Astrocyte (in vitro differentiated cells and primary cell): ENCODE measurements around the gene RFX8. TPM values are rescaled to one million over a fixed set of nuclear protein-coding genes. Genes with fewer than 3 reads are reported as not detected.

ENCODE experiments used
- DNase-seq: peaks from one replicate; pipeline ENCODE4 v3.0.0-alpha.2; 2010; ENCODE audit warnings: low read depth
- FAIRE-seq: peaks from 2 replicates; lab custom pipeline; 2011; peaks lifted over from hg19 to GRCh38; lab: Jason Lieb, UNC
- H2AFZ ChIP-seq: 2 replicates; pipeline ENCODE4 v1.6.0; 2012; ENCODE audit warnings: low read depth, low read length, inconsistent platforms
- H3K27ac ChIP-seq: 2 replicates; pipeline ENCODE4 v1.5.1; 2011; ENCODE audit warnings: low read depth, low read length, inconsistent platforms
- H3K27me3 ChIP-seq: 2 replicates; pipeline ENCODE4 v1.6.0; 2011; ENCODE audit warnings: low read length, inconsistent platforms; ENCODE audit not compliant: insufficient read depth
- H3K36me3 ChIP-seq: 2 replicates; pipeline ENCODE4 v1.5.1; 2011; ENCODE audit warnings: low read length, inconsistent platforms; ENCODE audit not compliant: insufficient read depth
- H3K4me1 ChIP-seq: 2 replicates; pipeline ENCODE4 v1.5.1; 2011; ENCODE audit warnings: low read length, inconsistent platforms; ENCODE audit not compliant: insufficient read depth
- H3K4me2 ChIP-seq: 2 replicates; pipeline ENCODE4 v1.6.0; 2012; ENCODE audit warnings: low read length, inconsistent platforms
- H3K4me3 ChIP-seq: 2 replicates; pipeline ENCODE4 v1.5.1; 2011; ENCODE audit warnings: low read depth, mild to moderate bottlenecking, low read length, inconsistent platforms; ENCODE audit not compliant: insufficient read depth
- H3K79me2 ChIP-seq: 2 replicates; pipeline ENCODE4 v1.6.0; 2012; ENCODE audit warnings: mild to moderate bottlenecking, low read length, inconsistent platforms; ENCODE audit not compliant: insufficient read depth
- H3K9ac ChIP-seq: 2 replicates; pipeline ENCODE4 v1.6.0; 2012; ENCODE audit warnings: mild to moderate bottlenecking, low read length, inconsistent platforms
- H3K9me3 ChIP-seq: 2 replicates; pipeline ENCODE4 v1.5.1; 2012; ENCODE audit warnings: low read depth, mild to moderate bottlenecking, low read length, inconsistent platforms; ENCODE audit not compliant: insufficient read depth
- H4K20me1 ChIP-seq: 2 replicates; pipeline ENCODE4 v1.6.0; 2012; ENCODE audit warnings: low read length, inconsistent platforms; ENCODE audit not compliant: insufficient read depth
- H3K27ac Mint-ChIP-seq: one replicate; pipeline ENCODE4 v1.8.0; 2021; ENCODE audit warnings: mild to moderate bottlenecking, mixed read lengths; ENCODE audit not compliant: unreplicated experiment
- H3K27me3 Mint-ChIP-seq: one replicate; pipeline ENCODE4 v1.8.0; 2021; ENCODE audit warnings: low read depth, mixed read lengths; ENCODE audit not compliant: unreplicated experiment
- H3K36me3 Mint-ChIP-seq: one replicate; pipeline ENCODE4 v1.8.0; 2021; ENCODE audit warnings: low read depth, mixed read lengths; ENCODE audit not compliant: unreplicated experiment
- H3K4me1 Mint-ChIP-seq: one replicate; pipeline ENCODE4 v1.8.0; 2021; ENCODE audit warnings: low read depth, mixed read lengths; ENCODE audit not compliant: unreplicated experiment
- H3K4me3 Mint-ChIP-seq: one replicate; pipeline ENCODE4 v1.8.0; 2021; ENCODE audit warnings: mild to moderate bottlenecking, moderate library complexity, mixed read lengths; ENCODE audit not compliant: unreplicated experiment
- H3K9me3 Mint-ChIP-seq: one replicate; pipeline ENCODE4 v1.8.0; 2021; ENCODE audit warnings: mild to moderate bottlenecking, mixed read lengths; ENCODE audit not compliant: unreplicated experiment
- CTCF ChIP-seq: IDR thresholded peaks from 2 replicates; pipeline ENCODE4 v1.5.1; 2011; ENCODE audit warnings: low read depth, mild to moderate bottlenecking, inconsistent platforms, low read length, moderate library complexity; ENCODE audit not compliant: insufficient read depth
- EZH2 ChIP-seq: IDR thresholded peaks from 2 replicates; pipeline ENCODE4 v1.6.1; 2012; ENCODE audit warnings: mild to moderate bottlenecking, low read length, inconsistent platforms; ENCODE audit not compliant: insufficient read depth
- total RNA-seq: library from RNA; stranded (reverse); gene quantifications from 2 replicates; pipeline ENCODE4 v1.2.1, GENCODE V29; 2021

The RFX8 gene
- total RNA-seq, 1 donor from 2014 or later: not detected

DNA sequence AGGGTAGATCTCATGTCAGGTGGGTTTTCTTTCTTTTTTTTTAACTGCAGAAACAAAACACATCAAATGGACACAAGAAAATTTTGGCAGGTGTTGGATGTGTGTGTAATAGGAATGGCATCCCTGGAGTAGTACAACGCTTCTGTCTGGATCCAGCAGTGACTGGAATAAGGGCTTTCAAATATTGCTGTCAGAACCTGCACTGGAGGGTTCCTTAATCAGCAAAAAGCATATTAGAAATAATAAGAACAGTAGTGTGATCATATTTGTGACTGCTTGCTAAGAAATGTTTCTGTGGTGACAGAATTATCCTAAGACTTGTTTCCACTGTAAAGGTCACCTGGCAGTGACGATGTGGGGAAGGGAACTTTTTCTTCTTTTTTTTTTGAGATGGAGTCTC is 118.4 kb downstream of the RFX8 start:
- Histone ChIP-seq H3K4me3 (no peak overlapping the region), H3K36me3 (no peaks in the 10 kb centered on the region), H3K4me2 (no peak overlapping the region), H3K27ac (no peak overlapping the region), H3K79me2 (no peaks in the 10 kb centered on the region), H3K9ac (no peak overlapping the region), H2AFZ (no peak overlapping the region), H3K9me3 (no peaks in the 10 kb centered on the region), H4K20me1 (no peaks in the 10 kb centered on the region), H3K27me3 (no peaks in the 10 kb centered on the region), H3K4me1 (no peaks in the 10 kb centered on the region)
- Mint-ChIP-seq H3K27me3 (peaks cover 10% of the 10 kb centered on the region), H3K27ac (no peak overlapping the region), H3K36me3 (no peaks in the 10 kb centered on the region), H3K9me3 (no peaks in the 10 kb centered on the region), H3K4me3 (no peak overlapping the region), H3K4me1 (peaks cover 4% of the 10 kb centered on the region)
- FAIRE-seq (no peak), DNase-seq (peak; percentile 66)
- TF ChIP-seq CTCF (no peak), EZH2 (no peak)

DNA sequence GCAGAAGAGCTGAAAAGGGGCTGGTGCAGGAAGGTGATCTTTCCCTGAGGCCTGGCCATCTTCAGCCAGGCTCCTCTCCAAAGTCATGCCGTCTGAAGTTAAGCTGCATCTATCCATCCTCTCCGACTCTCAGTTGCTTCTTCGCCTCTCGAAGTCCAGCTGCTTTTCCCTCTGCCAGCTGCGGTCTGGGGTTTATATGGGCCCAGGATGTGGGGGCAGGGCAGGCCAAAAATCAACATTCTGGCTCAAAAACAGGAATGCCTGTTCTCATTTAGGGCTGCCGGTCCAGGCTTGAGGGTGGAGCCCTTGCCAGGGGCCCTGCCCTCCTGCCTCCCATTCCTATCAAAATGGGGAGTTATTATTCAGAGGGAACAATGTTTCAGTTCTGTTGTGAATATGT is 118.9 kb downstream of the RFX8 start:
- H3K9me3 Mint-ChIP-seq: no peaks in the 10 kb centered on the region
- Histone ChIP-seq H3K79me2 (no peaks in the 10 kb centered on the region), H3K36me3 (no peaks in the 10 kb centered on the region), H3K9ac (no peak overlapping the region), H3K27ac (no peak overlapping the region), H3K4me3 (no peak overlapping the region), H3K27me3 (no peaks in the 10 kb centered on the region), H3K4me1 (no peaks in the 10 kb centered on the region), H3K4me2 (no peak overlapping the region), H4K20me1 (no peaks in the 10 kb centered on the region), H2AFZ (no peak overlapping the region), H3K9me3 (no peaks in the 10 kb centered on the region)
- DNase-seq (no peak), FAIRE-seq (no peak)
- H3K27me3 Mint-ChIP-seq: peaks cover 10% of the 10 kb centered on the region
- no peak overlapping the region for H3K4me3 Mint-ChIP-seq
- no peaks in the 10 kb centered on the region for H3K36me3 Mint-ChIP-seq
- TF ChIP-seq CTCF (no peak), EZH2 (no peak)
- no peak overlapping the region for H3K27ac Mint-ChIP-seq
- H3K4me1 Mint-ChIP-seq: peaks cover 4% of the 10 kb centered on the region

- Histone ChIP-seq H2AFZ (no peak overlapping the region), H3K4me2 (no peak overlapping the region), H3K27ac (no peak overlapping the region), H3K79me2 (no peaks in the 10 kb centered on the region), H3K9ac (no peak overlapping the region), H3K4me3 (no peak overlapping the region), H3K27me3 (no peaks in the 10 kb centered on the region), H4K20me1 (no peaks in the 10 kb centered on the region), H3K4me1 (no peaks in the 10 kb centered on the region), H3K36me3 (no peaks in the 10 kb centered on the region), H3K9me3 (no peaks in the 10 kb centered on the region)
- no peak overlapping the region for H3K4me3 Mint-ChIP-seq
- no peak overlapping the region for H3K27ac Mint-ChIP-seq
- no peaks in the 10 kb centered on the region for H3K9me3 Mint-ChIP-seq
- FAIRE-seq: no peak
- TF ChIP-seq CTCF: no peak
- TF ChIP-seq EZH2: no peak
- H3K27me3 Mint-ChIP-seq: peaks cover 10% of the 10 kb centered on the region
- DNase-seq: no peak
- H3K4me1 Mint-ChIP-seq: peaks cover 5% of the 10 kb centered on the region
- H3K36me3 Mint-ChIP-seq: no peaks in the 10 kb centered on the region
Measured at GRCh38 chr2:101355401-101356054, 119.4 kb downstream of the RFX8 start.
